Transverse colon (tissue), 4 donors: Measurements from ENCODE around the gene PANX2. TPM values are rescaled to one million over a fixed set of nuclear protein-coding genes. Genes with fewer than 3 reads are reported as not detected.

Source experiments
- DNase-seq: peaks from one replicate; pipeline ENCODE4 v3.0.0-alpha.2; 2019
- H3K27ac ChIP-seq, 4 donors: fragments of 200-600 bp; sonication (generic); 2 replicates each; pipeline ENCODE4 v1.5.1; 2016 to 2018; ENCODE audit warnings: inconsistent platforms in 4 of 4
- H3K27me3 ChIP-seq: fragments of 200-600 bp; sonication (generic); 2 replicates; pipeline ENCODE4 v1.5.1; 2017; ENCODE audit warnings: inconsistent platforms
- H3K36me3 ChIP-seq, 4 donors: fragments of 200-600 bp; sonication (generic); 2 replicates each; pipeline ENCODE4 v1.5.1; 2017 to 2019; ENCODE audit warnings: inconsistent platforms in 4 of 4
- H3K4me1 ChIP-seq, 4 donors: fragments of 200-600 bp; sonication (generic); 2 replicates each; pipeline ENCODE4 v1.5.1; 2017 to 2020; ENCODE audit warnings: inconsistent platforms in 4 of 4
- H3K4me3 ChIP-seq, 4 donors: fragments of 200-600 bp; sonication (generic); 1 replicate in 1 of 4; 2 replicates in 3 of 4; pipeline versions ENCODE4 v1.5.1 to v1.6.1; 2017 to 2019; ENCODE audit warnings: inconsistent platforms in 4 of 4
- H3K9me3 ChIP-seq, 2 donors: fragments of 200-600 bp; sonication (generic); 2 replicates each; pipeline ENCODE4 v1.5.1; 2017 to 2019; ENCODE audit warnings: inconsistent platforms in 2 of 2
- EP300 ChIP-seq: sonication (generic); formaldehyde crosslinking; IDR thresholded peaks from one replicate; pipeline ENCODE4 v1.6.1; 2017; ENCODE audit warnings: antibody characterized with exemption, low read depth
- POLR2A ChIP-seq: fragments of 450-650 bp; IDR thresholded peaks from one replicate; pipeline ENCODE4 v1.6.1; 2016; ENCODE audit warnings: antibody characterized with exemption, mild to moderate bottlenecking, moderate library complexity
- POLR2AphosphoS5 ChIP-seq, 3 donors: sonication (generic); formaldehyde crosslinking; IDR thresholded peaks; one replicate each; pipeline ENCODE4 v1.6.1; 2016; ENCODE audit warnings: antibody characterized with exemption in 3 of 3
- WGBS, 2 donors: methylation state at CpG; one replicate each; pipeline ENCODE4 v1.1.5; 2018; ENCODE audit warnings: low coverage in 1 of 2; 5-methylcytosine and 5-hydroxymethylcytosine counted together
- in situ Hi-C, 4 donors: fragments of 200-750 bp; cut with MboI; loops; one replicate each; pipeline versions ENCODE4 v1.15.0 to v1.15.1; 2017; ENCODE audit warnings: low sequenced_read_pairs in 3 of 4, low pct_ligation_motif_present in 1 of 4, low pct_unique_long_range_greater_than_20kb in 1 of 4
- intact Hi-C: fragments of 100-400 bp; cut with DNase I; formaldehyde crosslinking; loops from one replicate; pipeline ENCODE4 v1.15.1; 2023; ENCODE audit warnings: low total_unique reads
- total RNA-seq, 4 donors: library from RNA; depleted of rRNA; stranded (reverse); fragments of >200 nt; gene quantifications; one replicate each; pipeline ENCODE4 v1.1.0, GENCODE V29; 2016
- TF ChIP-seq, protein P1 (sequence below), 5 experiments: fragments of 200-600 bp in 3 of 5; fragments of 450-650 bp in 2 of 5; sonication (generic) in 3 of 5; IDR thresholded peaks; 1 replicate in 2 of 5; 2 replicates in 3 of 5; pipeline ENCODE4 v1.5.1; 2016 to 2017; ENCODE audit warnings: antibody characterized with exemption in 5 of 5, inconsistent platforms in 3 of 5, mild to moderate bottlenecking in 2 of 5, moderate library complexity in 1 of 5

PANX2 gene
- total RNA-seq, 4 donors from 2014 or later, result 0.32 TPM; not detected in 3

DNA sequence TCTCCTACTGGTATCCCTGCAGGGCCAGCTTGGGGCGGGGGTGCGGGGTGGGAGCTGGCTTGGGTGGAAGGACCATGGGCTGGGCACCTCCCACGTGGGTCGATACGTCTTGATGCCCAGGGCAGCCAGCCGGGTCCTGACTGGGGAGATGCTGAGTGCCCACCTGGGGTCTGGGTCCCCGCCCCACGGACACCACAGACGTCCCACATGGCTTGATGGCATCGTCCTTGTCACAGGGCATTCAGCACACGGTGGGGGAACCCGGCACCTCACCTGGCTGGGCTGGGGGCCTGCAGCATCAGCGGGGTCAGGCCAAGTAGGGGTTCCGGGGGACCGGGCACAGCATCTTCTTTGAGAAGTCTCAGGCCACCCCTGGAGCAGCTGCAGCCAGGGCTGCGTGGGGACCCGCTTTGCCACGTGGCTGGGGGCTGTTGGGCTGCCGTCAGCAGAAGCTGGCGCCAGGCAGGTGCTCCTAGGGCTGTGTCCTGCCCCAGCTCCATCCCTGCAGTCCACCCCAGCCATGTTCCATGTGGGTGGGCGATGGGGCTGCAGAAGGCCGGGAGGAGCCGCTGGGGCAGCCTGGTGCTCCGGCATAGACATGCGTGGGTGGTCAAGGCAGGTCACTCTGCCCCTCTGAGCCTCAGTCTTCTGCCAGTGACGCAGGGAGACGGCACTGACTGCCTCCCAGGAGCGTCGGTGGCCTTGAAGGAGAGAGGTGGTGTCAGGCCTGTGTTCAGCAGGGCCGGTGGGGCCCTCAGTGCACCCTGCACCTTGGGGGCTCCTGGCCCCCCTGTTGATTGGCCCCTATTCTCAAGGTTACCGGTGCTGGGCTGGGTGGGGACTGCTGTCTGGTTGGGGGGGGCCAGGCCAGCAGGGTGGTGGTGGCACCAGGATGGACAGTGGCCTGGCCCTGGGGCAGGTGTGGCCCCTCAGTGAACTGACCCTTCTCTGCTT, 38.7 kb downstream of the PANX2 start:
- peak; percentile 8 for DNase-seq
- no peaks in the 10 kb centered on the region for H3K27me3 ChIP-seq
- TF ChIP-seq, protein P1, sequence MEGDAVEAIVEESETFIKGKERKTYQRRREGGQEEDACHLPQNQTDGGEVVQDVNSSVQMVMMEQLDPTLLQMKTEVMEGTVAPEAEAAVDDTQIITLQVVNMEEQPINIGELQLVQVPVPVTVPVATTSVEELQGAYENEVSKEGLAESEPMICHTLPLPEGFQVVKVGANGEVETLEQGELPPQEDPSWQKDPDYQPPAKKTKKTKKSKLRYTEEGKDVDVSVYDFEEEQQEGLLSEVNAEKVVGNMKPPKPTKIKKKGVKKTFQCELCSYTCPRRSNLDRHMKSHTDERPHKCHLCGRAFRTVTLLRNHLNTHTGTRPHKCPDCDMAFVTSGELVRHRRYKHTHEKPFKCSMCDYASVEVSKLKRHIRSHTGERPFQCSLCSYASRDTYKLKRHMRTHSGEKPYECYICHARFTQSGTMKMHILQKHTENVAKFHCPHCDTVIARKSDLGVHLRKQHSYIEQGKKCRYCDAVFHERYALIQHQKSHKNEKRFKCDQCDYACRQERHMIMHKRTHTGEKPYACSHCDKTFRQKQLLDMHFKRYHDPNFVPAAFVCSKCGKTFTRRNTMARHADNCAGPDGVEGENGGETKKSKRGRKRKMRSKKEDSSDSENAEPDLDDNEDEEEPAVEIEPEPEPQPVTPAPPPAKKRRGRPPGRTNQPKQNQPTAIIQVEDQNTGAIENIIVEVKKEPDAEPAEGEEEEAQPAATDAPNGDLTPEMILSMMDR (IDR thresholded peaks at IDR 0.05), result no peak
- no peak for TF ChIP-seq EP300
- no peak for TF ChIP-seq POLR2A
- TF ChIP-seq POLR2AphosphoS5 (IDR thresholded peaks at IDR 0.05), result no peak
- no peak overlapping the region for H3K4me3 ChIP-seq
- no peaks in the 10 kb centered on the region for H3K9me3 ChIP-seq
- H3K4me1 ChIP-seq, result peaks cover 0 to 7% (median 1%) of the 10 kb centered on the region in 4 donors
- intact Hi-C loops (no loop called here), in situ Hi-C loops (loop anchor here in 1 of 4 donors (10.0 kb wide), 1 partner anchor 64 kb away; no protein-coding TSS in a partner anchor)
- 69% methylated on average over 11 of the region's 31 CpGs; no CpG with 5 or more reads in 1 of the 2 donors for WGBS, 2 donors
- H3K36me3 ChIP-seq, result peaks cover 0 to 23% (median 2%) of the 10 kb centered on the region in 4 donors
- no peak overlapping the region for H3K27ac ChIP-seq

DNA sequence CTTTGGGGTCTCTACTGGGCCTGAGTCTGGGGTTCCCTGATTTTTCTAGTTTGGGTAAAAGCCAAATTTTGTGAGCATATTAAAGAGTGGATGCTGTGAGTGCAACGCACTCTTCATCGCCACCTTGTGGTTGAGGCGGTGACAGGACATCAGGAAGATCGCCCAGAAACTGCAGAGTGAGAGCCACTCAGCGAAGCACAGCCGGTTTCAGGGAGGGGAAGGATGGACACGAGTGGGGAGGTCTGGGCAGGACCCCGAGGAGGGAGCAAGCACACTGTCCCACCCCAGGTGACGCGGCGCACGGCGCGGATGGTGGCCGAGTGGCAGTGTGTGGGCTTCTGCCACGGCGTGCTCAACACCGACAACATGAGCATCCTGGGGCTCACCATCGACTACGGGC, 39.4 kb downstream of the PANX2 start:
- intact Hi-C loops, result loop anchor here (5.0 kb wide), 1 partner anchor 58 kb away; no protein-coding TSS in a partner anchor
- in situ Hi-C loops, result loop anchor here in 2 of 4 donors (10.0 kb wide), 1 partner anchor 65 kb away; no protein-coding TSS in a partner anchor
- WGBS, 2 donors, result 0 to 57% methylated on average over 1 to 20 of the region's 20 CpGs
- Histone ChIP-seq H3K36me3 (peaks cover 0 to 23% (median 2%) of the 10 kb centered on the region in 4 donors), H3K9me3 (no peaks in the 10 kb centered on the region), H3K4me1 (peaks cover 0 to 7% (median 1%) of the 10 kb centered on the region in 4 donors), H3K27ac (no peak overlapping the region), H3K27me3 (no peaks in the 10 kb centered on the region), H3K4me3 (no peak overlapping the region)
- peak; percentile 68 for DNase-seq
- TF ChIP-seq EP300, result no peak
- TF ChIP-seq, protein P1 (IDR thresholded peaks at IDR 0.05), result peak; percentile 84 to 90 (median 87)

- peaks cover 0 to 24% (median 2%) of the 10 kb centered on the region in 4 donors for H3K36me3 ChIP-seq
- no peak overlapping the region for H3K27ac ChIP-seq
- H3K9me3 ChIP-seq, result no peaks in the 10 kb centered on the region
- H3K27me3 ChIP-seq, result no peaks in the 10 kb centered on the region
- H3K4me3 ChIP-seq, result no peak overlapping the region
- TF ChIP-seq, protein P1 (IDR thresholded peaks at IDR 0.05), result no peak
- TF ChIP-seq EP300 (no peak), POLR2A (no peak), POLR2AphosphoS5 (IDR thresholded peaks at IDR 0.05) (no peak)
- DNase-seq, result peak; percentile 8
- peaks cover 0 to 7% (median 1%) of the 10 kb centered on the region in 4 donors for H3K4me1 ChIP-seq
- intact Hi-C loops, result loop anchor here (5.0 kb wide), 1 partner anchor 58 kb away; no protein-coding TSS in a partner anchor
- WGBS, 2 donors, result 92% methylated on average over 31 of the region's 32 CpGs; no CpG with 5 or more reads in 1 of the 2 donors
- in situ Hi-C loops, result loop anchor here in 1 of 4 donors (10.0 kb wide), 1 partner anchor 66 kb away; no protein-coding TSS in a partner anchor
Observed at GRCh38 chr22:50210378-50211139, 40.0 kb downstream of the PANX2 start.
